ENCODE results near the gene LRRK2. TPM values are rescaled to one million over a fixed set of nuclear protein-coding genes. Genes with fewer than 3 reads are reported as not detected.

The LRRK2 gene
- polyA plus RNA-seq, 3 donors from 2014 or later = 0.09 to 0.18 (median 0.17) TPM

- Mint-ChIP-seq H3K4me3 (no peak overlapping the region), H3K27me3 (ENCODE audit: low read depth in 3 of 3) (no peaks in the 10 kb centered on the region), H3K4me1 (no peaks in the 10 kb centered on the region), H3K36me3 (peaks cover 0 to 3% (median 0%) of the 10 kb centered on the region in 3 donors), H3K27ac (no peak overlapping the region), H3K9me3 (peaks cover 0 to 22% (median 0%) of the 10 kb centered on the region in 6 donors)
- no peak for DNase-seq
These were observed 102.7 kb downstream of the LRRK2 start for GRCh38 chr12:40327535-40327934.

DNA sequence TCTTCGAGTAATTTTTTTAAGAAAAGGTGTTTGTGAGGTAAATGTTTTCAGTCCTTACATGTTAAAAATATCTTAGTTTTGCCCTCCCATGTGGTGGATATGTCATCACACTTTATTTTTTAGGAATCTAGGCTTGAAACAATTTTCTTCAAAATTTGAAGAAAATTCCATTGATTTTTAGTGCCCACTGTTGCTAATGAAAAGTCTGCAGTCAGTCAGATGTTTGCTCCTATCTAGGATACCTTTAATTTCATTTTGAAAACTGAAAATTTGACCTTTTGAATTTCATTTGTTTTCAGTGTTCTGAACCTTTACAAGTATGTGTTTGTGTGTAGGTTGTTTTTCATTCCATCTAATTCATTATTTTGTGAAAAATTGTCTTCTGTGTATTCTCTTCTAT lies 105.4 kb downstream of the LRRK2 start:
- no peaks in the 10 kb centered on the region for H3K4me1 Mint-ChIP-seq
- H3K36me3 Mint-ChIP-seq = peaks cover 0 to 3% (median 0%) of the 10 kb centered on the region in 3 donors
- no peak overlapping the region for H3K4me3 Mint-ChIP-seq
- peaks cover 0 to 26% (median 2%) of the 10 kb centered on the region in 6 donors for H3K9me3 Mint-ChIP-seq
- DNase-seq = no peak
- no peaks in the 10 kb centered on the region for H3K27me3 Mint-ChIP-seq (ENCODE audit: low read depth in 3 of 3)
- H3K27ac Mint-ChIP-seq = no peak overlapping the region

GRCh38 chr12:40331886-40332285 lies 107.1 kb downstream of the LRRK2 start:
- H3K27ac Mint-ChIP-seq = no peak overlapping the region
- no peak overlapping the region for H3K4me3 Mint-ChIP-seq

DNA sequence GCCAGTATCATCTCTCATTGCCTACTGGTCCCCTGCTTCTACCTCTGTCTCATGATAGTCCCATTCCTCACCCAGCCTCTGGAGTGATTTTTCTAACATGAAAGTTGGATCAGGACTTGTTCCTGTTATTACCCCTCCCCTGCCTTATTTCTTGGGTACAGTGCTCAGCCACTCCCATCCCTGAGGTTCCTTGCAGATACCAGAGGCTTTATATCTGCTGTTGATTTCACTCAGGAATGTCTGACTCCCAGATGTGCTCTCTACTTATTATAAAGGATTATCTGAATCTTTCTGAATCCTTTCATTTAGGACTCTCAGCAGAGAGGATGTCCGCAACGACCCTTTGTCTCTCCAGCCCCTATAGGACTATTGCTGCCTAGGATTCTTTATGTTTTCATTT lies 111.2 kb downstream of the LRRK2 start:
- no peak for DNase-seq
- no peaks in the 10 kb centered on the region for H3K4me1 Mint-ChIP-seq
- peaks cover 0 to 4% (median 0%) of the 10 kb centered on the region in 3 donors for H3K27me3 Mint-ChIP-seq (ENCODE audit: low read depth in 3 of 3)
- H3K27ac Mint-ChIP-seq = no peak overlapping the region
- peaks cover 0 to 6% (median 2%) of the 10 kb centered on the region in 6 donors for H3K9me3 Mint-ChIP-seq
- H3K36me3 Mint-ChIP-seq = peaks cover 0 to under 1% (median 0%) of the 10 kb centered on the region in 3 donors
- no peak overlapping the region for H3K4me3 Mint-ChIP-seq

More at GRCh38 chr12:40331886-40332285, 107.1 kb downstream of the LRRK2 start:
- peaks cover 0 to 2% (median 0%) of the 10 kb centered on the region in 3 donors for H3K27me3 Mint-ChIP-seq (ENCODE audit: low read depth in 3 of 3)
- no peak for DNase-seq
- H3K9me3 Mint-ChIP-seq = peaks cover 0 to 25% (median 2%) of the 10 kb centered on the region in 6 donors
- H3K36me3 Mint-ChIP-seq = peaks cover 0 to 3% (median 0%) of the 10 kb centered on the region in 3 donors
- no peaks in the 10 kb centered on the region for H3K4me1 Mint-ChIP-seq

- Mint-ChIP-seq H3K36me3 (no peaks in the 10 kb centered on the region), H3K27me3 (ENCODE audit: low read depth in 3 of 3) (peaks cover 0 to 4% (median 0%) of the 10 kb centered on the region in 3 donors), H3K27ac (no peak overlapping the region), H3K4me1 (no peaks in the 10 kb centered on the region), H3K9me3 (peaks cover 0 to 6% (median 2%) of the 10 kb centered on the region in 6 donors), H3K4me3 (no peak overlapping the region)
- DNase-seq = no peak
These were observed 111.9 kb downstream of the LRRK2 start for GRCh38 chr12:40336573-40337199.

GRCh38 chr12:40338071-40338470 lies 113.3 kb downstream of the LRRK2 start:
- no peak overlapping the region for H3K4me3 Mint-ChIP-seq
- H3K36me3 Mint-ChIP-seq = no peaks in the 10 kb centered on the region
- no peak for DNase-seq
- H3K4me1 Mint-ChIP-seq = no peaks in the 10 kb centered on the region
- H3K27ac Mint-ChIP-seq = no peak overlapping the region
- H3K9me3 Mint-ChIP-seq = peaks cover 0 to 6% (median 2%) of the 10 kb centered on the region in 6 donors
- H3K27me3 Mint-ChIP-seq (ENCODE audit: low read depth in 3 of 3) = peaks cover 0 to 4% (median 0%) of the 10 kb centered on the region in 3 donors

GRCh38 chr12:40338621-40339020 lies 113.8 kb downstream of the LRRK2 start:
- H3K36me3 Mint-ChIP-seq = no peaks in the 10 kb centered on the region
- no peak for DNase-seq
- H3K9me3 Mint-ChIP-seq = peaks cover 0 to 4% (median 2%) of the 10 kb centered on the region in 6 donors
- peaks cover 0 to 4% (median 0%) of the 10 kb centered on the region in 3 donors for H3K27me3 Mint-ChIP-seq (ENCODE audit: low read depth in 3 of 3)
- no peak overlapping the region for H3K27ac Mint-ChIP-seq
- H3K4me1 Mint-ChIP-seq = no peaks in the 10 kb centered on the region
- H3K4me3 Mint-ChIP-seq = no peak overlapping the region

DNA sequence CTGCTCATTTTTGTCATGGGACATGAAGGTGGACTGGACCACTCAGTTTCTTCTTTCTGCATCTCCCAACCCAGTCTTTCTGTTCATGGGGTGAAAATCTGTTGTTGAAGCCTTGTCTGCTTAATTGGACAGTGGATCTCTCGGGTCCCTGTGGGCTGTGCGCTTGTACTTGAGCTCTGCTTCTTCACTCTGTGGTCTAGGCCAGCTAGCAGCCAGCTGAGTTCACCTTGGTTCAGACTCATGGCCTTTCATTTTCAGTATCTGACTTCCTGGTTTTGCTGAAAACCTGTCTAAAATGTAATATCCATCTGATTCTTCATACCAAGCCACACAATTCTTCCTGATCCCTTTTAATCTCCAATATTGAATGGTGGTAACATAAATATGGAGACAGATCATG lies 117.2 kb downstream of the LRRK2 start:
- Mint-ChIP-seq H3K9me3 (peaks cover 0 to 5% (median 0%) of the 10 kb centered on the region in 6 donors), H3K4me1 (no peaks in the 10 kb centered on the region), H3K4me3 (no peak overlapping the region), H3K27me3 (ENCODE audit: low read depth in 3 of 3) (peaks cover 0 to 1% (median 0%) of the 10 kb centered on the region in 3 donors), H3K27ac (no peak overlapping the region), H3K36me3 (no peaks in the 10 kb centered on the region)
- DNase-seq = no peak

DNA sequence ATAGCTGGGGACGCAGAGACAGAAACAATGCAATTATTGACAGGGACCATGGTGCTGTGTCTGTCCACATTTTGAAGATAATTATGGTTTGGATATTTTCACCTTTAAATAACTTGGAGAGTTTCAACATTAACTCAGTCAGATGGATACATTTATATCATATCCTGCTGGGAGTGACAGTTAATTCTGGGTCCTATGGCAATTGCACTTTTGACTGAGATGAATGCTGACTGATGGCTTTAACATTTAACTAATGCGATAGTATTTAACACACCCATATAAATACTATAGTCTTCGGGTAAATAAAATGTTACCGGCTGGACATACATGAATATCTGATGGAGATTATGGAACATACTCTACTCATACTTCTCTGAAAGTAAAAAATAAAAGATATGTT lies 118.3 kb downstream of the LRRK2 start:
- no peaks in the 10 kb centered on the region for H3K36me3 Mint-ChIP-seq
- no peak overlapping the region for H3K27ac Mint-ChIP-seq
- H3K4me1 Mint-ChIP-seq = no peaks in the 10 kb centered on the region
- no peak overlapping the region for H3K4me3 Mint-ChIP-seq
- peaks cover 0 to 5% (median 0%) of the 10 kb centered on the region in 6 donors for H3K9me3 Mint-ChIP-seq
- peaks cover 0 to 1% (median 0%) of the 10 kb centered on the region in 3 donors for H3K27me3 Mint-ChIP-seq (ENCODE audit: low read depth in 3 of 3)
- no peak for DNase-seq

GRCh38 chr12:40344312-40344711 lies 119.5 kb downstream of the LRRK2 start:
- no peaks in the 10 kb centered on the region for H3K36me3 Mint-ChIP-seq
- H3K27me3 Mint-ChIP-seq (ENCODE audit: low read depth in 3 of 3) = peaks cover 0 to 1% (median 0%) of the 10 kb centered on the region in 3 donors
- peaks cover 0 to 5% (median 1%) of the 10 kb centered on the region in 6 donors for H3K9me3 Mint-ChIP-seq
- no peak for DNase-seq
- no peak overlapping the region for H3K27ac Mint-ChIP-seq
- no peak overlapping the region for H3K4me3 Mint-ChIP-seq
- H3K4me1 Mint-ChIP-seq = no peaks in the 10 kb centered on the region

- no peak for DNase-seq
- H3K27me3 Mint-ChIP-seq (ENCODE audit: low read depth in 3 of 3) = peaks cover 0 to 2% (median 0%) of the 10 kb centered on the region in 3 donors
- no peak overlapping the region for H3K27ac Mint-ChIP-seq
- H3K4me3 Mint-ChIP-seq = no peak overlapping the region
- peaks cover 0 to 13% (median 8%) of the 10 kb centered on the region in 6 donors for H3K9me3 Mint-ChIP-seq
- no peaks in the 10 kb centered on the region for H3K4me1 Mint-ChIP-seq
- no peaks in the 10 kb centered on the region for H3K36me3 Mint-ChIP-seq
These were observed 127.2 kb downstream of the LRRK2 start for GRCh38 chr12:40351976-40352375.

DNA sequence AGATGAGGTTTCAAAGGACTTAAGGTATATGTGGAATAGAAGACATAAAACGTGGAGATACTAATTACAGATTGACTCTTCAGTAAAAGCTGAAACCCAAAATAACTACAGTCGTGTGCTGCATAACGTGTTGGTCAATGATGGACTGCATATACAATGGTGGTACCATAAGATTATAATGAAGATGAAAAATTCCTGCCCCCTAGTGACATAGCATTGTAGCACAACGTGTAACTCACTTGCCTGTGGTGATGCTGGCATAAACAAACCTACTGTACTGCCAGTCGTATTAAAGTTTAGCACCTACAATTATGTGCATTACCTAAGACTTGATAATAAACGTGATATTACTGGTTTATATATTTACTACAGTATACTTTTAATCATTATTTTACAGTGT lies 150.3 kb downstream of the LRRK2 start:
- Mint-ChIP-seq H3K4me3 (no peak overlapping the region), H3K36me3 (no peaks in the 10 kb centered on the region), H3K9me3 (peaks cover 0 to 7% (median 1%) of the 10 kb centered on the region in 6 donors), H3K27ac (no peak overlapping the region), H3K27me3 (ENCODE audit: low read depth in 3 of 3) (peaks cover 0 to 4% (median 0%) of the 10 kb centered on the region in 3 donors), H3K4me1 (no peaks in the 10 kb centered on the region)
- no peak for DNase-seq

- H3K27me3 Mint-ChIP-seq (ENCODE audit: low read depth in 3 of 3) = peaks cover 0 to 4% (median 0%) of the 10 kb centered on the region in 3 donors
- DNase-seq = no peak
- no peak overlapping the region for H3K27ac Mint-ChIP-seq
- peaks cover 0 to 6% (median under 1%) of the 10 kb centered on the region in 6 donors for H3K9me3 Mint-ChIP-seq
- H3K36me3 Mint-ChIP-seq = no peaks in the 10 kb centered on the region
- H3K4me3 Mint-ChIP-seq = no peak overlapping the region
- H3K4me1 Mint-ChIP-seq = no peaks in the 10 kb centered on the region
These were observed 151.9 kb downstream of the LRRK2 start for GRCh38 chr12:40376533-40377267.

- no peaks in the 10 kb centered on the region for H3K4me1 Mint-ChIP-seq
- H3K27ac Mint-ChIP-seq = no peak overlapping the region
- H3K9me3 Mint-ChIP-seq = peaks cover 0 to 9% (median 5%) of the 10 kb centered on the region in 6 donors
- H3K36me3 Mint-ChIP-seq = no peaks in the 10 kb centered on the region
- H3K4me3 Mint-ChIP-seq = no peak overlapping the region
- DNase-seq = no peak
- H3K27me3 Mint-ChIP-seq (ENCODE audit: low read depth in 3 of 3) = peaks cover 0 to 4% (median 0%) of the 10 kb centered on the region in 3 donors
These were observed 153.9 kb downstream of the LRRK2 start for GRCh38 chr12:40378691-40379090.
